Naive thymus-derived CD4-positive, alpha-beta T cell (primary cell): ENCODE data around the gene FAM131B. TPM values are rescaled to one million over a fixed set of nuclear protein-coding genes. Genes with fewer than 3 reads are reported as not detected.
"Not testable (repeated sequence)": the region's sequence is repeated elsewhere in the genome, so short reads cannot be mapped to it uniquely, and the experiment has no call there.

Experiments
- ATAC-seq: fragments of 150-1000 bp; cut with Tn5 transposase; 2 replicates; pipeline ENCODE4 v1.10.0; 2021; ENCODE audit warnings: mild to moderate bottlenecking, moderate library complexity
- CTCF ChIA-PET: fragments of 350-600 bp; sonication (Branson Sonifier 250); formaldehyde crosslinking; loops from one replicate; lab custom pipeline; 2021; ENCODE audit warnings: antibody characterized with exemption; lab: Charles Lee
- POLR2A ChIA-PET: fragments of 350-600 bp; sonication (Branson Sonifier 250); formaldehyde crosslinking; loops from one replicate; lab custom pipeline; 2021; ENCODE audit warnings: antibody characterized with exemption, inconsistent platforms; lab: Charles Lee
- DNase-seq, 9 donors: peaks; one replicate each; pipeline versions ENCODE4 v3.0.0 to v3.0.0-alpha.2; 2020 to 2022; ENCODE audit warnings: mixed read lengths in 1 of 9
- H3K27ac ChIP-seq: one replicate; pipeline ENCODE4 v1.7.0; 2013; ENCODE audit warnings: mild to moderate bottlenecking, low read depth, low read length, moderate library complexity
- H3K27me3 ChIP-seq, 2 donors: one replicate each; pipeline ENCODE4 v1.7.0; 2013; ENCODE audit warnings: low read length in 2 of 2, mild to moderate bottlenecking in 2 of 2, moderate library complexity in 2 of 2; ENCODE audit not compliant: control insufficient read depth in 2 of 2, insufficient read depth in 2 of 2
- H3K36me3 ChIP-seq, 3 experiments: 1 replicate in 2 of 3; 2 replicates in 1 of 3; pipeline ENCODE4 v1.7.0; 2013; ENCODE audit warnings: low read length in 3 of 3, mild to moderate bottlenecking in 3 of 3, moderate library complexity in 1 of 3; ENCODE audit not compliant: insufficient read depth in 3 of 3, control insufficient read depth in 2 of 3
- H3K4me1 ChIP-seq, 2 donors: one replicate each; pipeline ENCODE4 v1.7.0; 2013; ENCODE audit warnings: low read length in 2 of 2, mild to moderate bottlenecking in 2 of 2, moderate library complexity in 1 of 2; ENCODE audit not compliant: control insufficient read depth in 2 of 2, insufficient read depth in 2 of 2
- H3K4me3 ChIP-seq: 2 replicates; pipeline ENCODE4 v1.7.0; 2013; ENCODE audit warnings: mild to moderate bottlenecking, low read length
- H3K9me3 ChIP-seq, 3 experiments: 1 replicate in 2 of 3; 2 replicates in 1 of 3; pipeline ENCODE4 v1.7.0; 2013; ENCODE audit warnings: low read length in 3 of 3; ENCODE audit not compliant: control insufficient read depth in 2 of 3
- H3K27ac Mint-ChIP-seq, 9 donors: one replicate each; pipeline ENCODE4 v1.8.0; 2020 to 2022; ENCODE audit warnings: mixed read lengths in 9 of 9, mild to moderate bottlenecking in 8 of 9, moderate library complexity in 5 of 9, inconsistent platforms in 2 of 9
- H3K27me3 Mint-ChIP-seq, 5 donors: one replicate each; pipeline ENCODE4 v1.8.0; 2021 to 2022; ENCODE audit warnings: mixed read lengths in 5 of 5, mild to moderate bottlenecking in 1 of 5
- H3K36me3 Mint-ChIP-seq, 5 donors: one replicate each; pipeline ENCODE4 v1.8.0; 2020 to 2022; ENCODE audit warnings: mixed read lengths in 5 of 5, mild to moderate bottlenecking in 3 of 5, inconsistent platforms in 1 of 5
- H3K4me1 Mint-ChIP-seq, 7 donors: one replicate each; pipeline ENCODE4 v1.8.0; 2020 to 2022; ENCODE audit warnings: mixed read lengths in 7 of 7, mild to moderate bottlenecking in 3 of 7, inconsistent platforms in 1 of 7
- H3K4me3 Mint-ChIP-seq, 10 donors: one replicate each; pipeline ENCODE4 v1.8.0; 2020 to 2022; ENCODE audit warnings: mild to moderate bottlenecking in 10 of 10, mixed read lengths in 10 of 10, moderate library complexity in 6 of 10, inconsistent platforms in 2 of 10
- H3K9me3 Mint-ChIP-seq, 11 donors: one replicate each; pipeline ENCODE4 v1.8.0; 2020 to 2022; ENCODE audit warnings: mixed read lengths in 11 of 11, mild to moderate bottlenecking in 4 of 11, inconsistent platforms in 1 of 11, moderate library complexity in 1 of 11
- intact Hi-C, 2 donors: fragments of 100-400 bp; cut with micrococcal nuclease; formaldehyde crosslinking; loops; one replicate each; pipeline ENCODE4 v1.15.1; 2023
- polyA plus RNA-seq, 2 donors: library from polyadenylated mRNA; unstranded; fragments of 300-500 nt; fragmentation: Illumina TruSeq; gene quantifications; one replicate each; pipeline ENCODE4 v1.2.3, GENCODE V29; 2021
- total RNA-seq, 6 experiments: library from RNA in 5 of 6; stranded (reverse) in 5 of 6; gene quantifications; 1 replicate in 5 of 6; 2 replicates in 1 of 6; pipeline ENCODE4 v1.2.3 and lab custom pipeline; 2021 to 2026

FAM131B gene
- total and polyA plus RNA-seq, 7 experiments from 2014 or later, result 0.19 to 1.4 (median 0.53) TPM; not detected in 4

GRCh38 chr7:143392875-143393266 is 30.4 kb upstream of the FAM131B start:
- POLR2A ChIA-PET, result interaction anchor here (1.0 to 3.4 kb wide), 5 partner anchors 9 to 143 kb away, joined by 3 to 19 read pairs (median 3); partner anchors contain the start of gene EPHA1

GRCh38 chr7:143392427-143392826 is 29.9 kb upstream of the FAM131B start:
- POLR2A ChIA-PET, result interaction anchor here (0.6 to 3.4 kb wide), 7 partner anchors 9 to 152 kb away, joined by 3 to 19 read pairs (median 3); partner anchors contain the start of gene EPHA1

More at GRCh38 chr7:143392875-143393266, 30.4 kb upstream of the FAM131B start:
- Histone ChIP-seq H3K27ac (no peak overlapping the region), H3K4me1 (no peaks in the 10 kb centered on the region), H3K36me3 (peaks cover 0 to 98% (median 20%) of the 10 kb centered on the region in 3 experiments), H3K4me3 (no peak overlapping the region), H3K27me3 (no peaks in the 10 kb centered on the region), H3K9me3 (no peaks in the 10 kb centered on the region)
- Mint-ChIP-seq H3K9me3 (no peaks in the 10 kb centered on the region), H3K4me1 (peaks cover 7 to 27% (median 19%) of the 10 kb centered on the region in 7 donors), H3K27me3 (no peaks in the 10 kb centered on the region), H3K4me3 (no peak overlapping the region), H3K27ac (peak overlapping the region in 4 of 9 donors; percentile 11 to 58 (median 50)), H3K36me3 (peaks cover 9 to 38% (median 11%) of the 10 kb centered on the region in 5 donors)
- DNase-seq (no peak), ATAC-seq (no peak)
- intact Hi-C loops, result no loop called here
- CTCF ChIA-PET, result interaction anchor here (0.7 to 1.1 kb wide), 2 partner anchors 14 to 23 kb away, joined by 3 read pairs; no protein-coding TSS in a partner anchor

DNA sequence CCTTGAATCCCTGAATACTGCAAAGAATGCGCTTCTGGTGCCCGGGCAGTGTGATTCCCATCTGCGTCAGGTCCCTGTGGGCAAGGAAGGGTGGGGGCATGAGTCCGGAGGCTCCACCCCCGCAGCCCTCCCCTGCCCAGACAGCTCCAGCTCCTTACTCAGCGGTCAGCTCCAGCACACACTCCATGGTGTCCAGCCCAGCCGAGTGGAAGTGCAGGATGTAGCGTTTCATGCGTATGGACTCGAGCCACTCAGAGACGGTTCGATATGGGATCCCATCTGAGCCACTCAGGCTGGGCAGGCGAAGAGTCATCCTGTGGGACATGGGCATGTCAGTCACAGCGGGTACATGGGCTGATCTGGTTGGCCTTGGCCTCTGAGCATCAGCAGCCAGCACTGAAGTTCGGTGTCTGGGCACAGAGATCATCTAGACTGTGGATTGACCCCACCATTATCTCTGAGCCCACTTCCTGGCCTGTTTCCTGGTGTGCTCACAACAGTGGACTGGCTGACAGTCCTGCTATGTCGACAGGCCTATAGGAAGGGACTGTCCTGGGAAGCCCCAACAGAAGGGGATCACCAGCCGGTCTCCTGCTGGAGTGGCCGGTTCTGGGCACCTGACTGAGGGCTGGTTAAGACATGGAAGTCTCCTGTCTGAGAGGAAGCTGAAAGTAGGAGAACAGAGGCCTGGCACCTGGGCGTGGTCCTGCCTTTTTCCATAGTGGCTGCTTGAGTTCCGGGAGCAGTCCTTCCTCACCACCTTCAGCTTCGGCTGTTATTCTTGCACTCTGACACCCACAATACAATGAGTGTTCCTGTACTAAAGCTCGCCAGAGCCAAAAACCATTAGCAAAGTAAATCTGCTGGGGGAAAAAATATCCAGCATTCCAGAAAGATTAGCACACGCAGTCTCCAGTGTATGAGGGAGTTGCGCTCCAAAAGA is 29.2 kb upstream of the FAM131B start:
- intact Hi-C loops, result no loop called here
- peaks cover 7 to 25% (median 20%) of the 10 kb centered on the region in 7 donors for H3K4me1 Mint-ChIP-seq
- Histone ChIP-seq H3K4me1 (no peaks in the 10 kb centered on the region), H3K9me3 (no peaks in the 10 kb centered on the region), H3K36me3 (peaks cover 0 to 98% (median 12%) of the 10 kb centered on the region in 3 experiments), H3K4me3 (no peak overlapping the region), H3K27ac (no peak overlapping the region), H3K27me3 (no peaks in the 10 kb centered on the region)
- no peaks in the 10 kb centered on the region for H3K9me3 Mint-ChIP-seq
- peaks cover 5 to 29% (median 9%) of the 10 kb centered on the region in 5 donors for H3K36me3 Mint-ChIP-seq
- DNase-seq (no peak), ATAC-seq (no peak)
- no peak overlapping the region for H3K4me3 Mint-ChIP-seq
- H3K27ac Mint-ChIP-seq, result peak overlapping the region in 5 of 9 donors; percentile 21 to 71 (median 62)
- ChIA-PET CTCF (no interaction called here), POLR2A (interaction anchor here (0.6 to 3.4 kb wide), 9 partner anchors 10 to 599 kb away, joined by 3 to 19 read pairs (median 3); no protein-coding TSS in a partner anchor)
- no peaks in the 10 kb centered on the region for H3K27me3 Mint-ChIP-seq

More at GRCh38 chr7:143392427-143392826, 29.9 kb upstream of the FAM131B start:
- peaks cover 7 to 27% (median 21%) of the 10 kb centered on the region in 7 donors for H3K4me1 Mint-ChIP-seq
- H3K4me3 ChIP-seq, H3K9me3 Mint-ChIP-seq, H3K27me3 ChIP-seq, H3K27ac ChIP-seq, intact Hi-C loops, H3K9me3 ChIP-seq, ATAC-seq, H3K4me3 Mint-ChIP-seq, DNase-seq, H3K4me1 ChIP-seq, H3K27me3 Mint-ChIP-seq: not testable (repeated sequence)
- CTCF ChIA-PET, result interaction anchor here (1.1 kb wide), 1 partner anchor 24 kb away, joined by 3 read pairs; no protein-coding TSS in a partner anchor
- peaks cover 5 to 33% (median 9%) of the 10 kb centered on the region in 5 donors for H3K36me3 Mint-ChIP-seq
- H3K36me3 ChIP-seq, result peaks cover 0 to 98% (median 19%) of the 10 kb centered on the region in 3 experiments
- H3K27ac Mint-ChIP-seq, result peak overlapping the region in 3 of 9 donors; percentile 21 to 71 (median 63)

DNA sequence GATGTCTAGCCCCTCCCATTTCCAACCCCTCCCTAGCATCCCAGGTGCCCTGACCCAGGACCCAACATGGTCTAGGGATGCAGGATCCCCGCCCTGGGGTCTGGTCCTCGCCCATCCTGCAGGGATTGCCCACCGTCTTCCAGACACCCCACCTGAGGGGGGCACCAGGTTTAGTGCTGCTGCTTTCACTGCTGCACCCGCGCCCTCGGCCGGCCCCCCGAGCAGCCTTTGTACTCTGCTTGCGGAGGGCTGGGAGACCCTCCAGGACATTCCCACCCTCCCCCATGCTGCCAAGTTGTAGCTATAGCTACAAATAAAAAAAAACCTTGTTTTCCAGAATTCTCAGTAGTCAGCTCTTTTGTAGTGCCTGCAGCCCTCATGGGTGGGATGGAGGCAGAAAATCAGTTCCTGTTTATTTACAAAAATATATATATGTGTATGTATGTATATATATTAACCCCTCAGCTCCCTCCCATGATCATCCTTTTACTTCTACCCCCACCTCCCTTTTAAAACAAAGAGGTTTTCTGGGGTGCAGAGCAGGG is 28.3 kb upstream of the FAM131B start:
- ChIA-PET CTCF (no interaction called here), POLR2A (interaction anchor here (0.6 to 3.8 kb wide), 8 partner anchors 8 to 598 kb away, joined by 3 to 14 read pairs (median 4); no protein-coding TSS in a partner anchor)
- peak overlapping the region in 2 of 9 donors; percentile 77 to 90 for H3K27ac Mint-ChIP-seq
- no peaks in the 10 kb centered on the region for H3K9me3 Mint-ChIP-seq
- H3K4me1 Mint-ChIP-seq, result peaks cover 7 to 24% (median 19%) of the 10 kb centered on the region in 7 donors
- peaks cover 0 to 89% (median 12%) of the 10 kb centered on the region in 3 experiments for H3K36me3 ChIP-seq
- no peak for DNase-seq
- H3K27ac ChIP-seq, result no peak overlapping the region
- intact Hi-C loops, result no loop called here
- ATAC-seq, result no peak
- H3K27me3 ChIP-seq, result no peaks in the 10 kb centered on the region
- H3K4me3 Mint-ChIP-seq, result no peak overlapping the region
- no peaks in the 10 kb centered on the region for H3K9me3 ChIP-seq
- H3K36me3 Mint-ChIP-seq, result peaks cover 5 to 27% (median 9%) of the 10 kb centered on the region in 5 donors
- H3K27me3 Mint-ChIP-seq, result no peaks in the 10 kb centered on the region
- peaks cover 8% of the 10 kb centered on the region in 2 donors for H3K4me1 ChIP-seq
- no peak overlapping the region for H3K4me3 ChIP-seq

- Histone ChIP-seq H3K27me3 (no peaks in the 10 kb centered on the region), H3K4me1 (peaks cover 12 to 14% of the 10 kb centered on the region in 2 donors), H3K4me3 (no peak overlapping the region), H3K27ac (peak overlapping the region; percentile 3), H3K9me3 (no peaks in the 10 kb centered on the region), H3K36me3 (peaks cover 0 to 83% (median 9%) of the 10 kb centered on the region in 3 experiments)
- Mint-ChIP-seq H3K4me3 (no peak overlapping the region), H3K9me3 (no peaks in the 10 kb centered on the region), H3K27me3 (no peaks in the 10 kb centered on the region), H3K36me3 (peaks cover 3 to 25% (median 7%) of the 10 kb centered on the region in 5 donors), H3K4me1 (peaks cover 4 to 19% (median 17%) of the 10 kb centered on the region in 7 donors), H3K27ac (peak overlapping the region in 8 of 9 donors; percentile 48 to 90 (median 76))
- ATAC-seq (no peak), DNase-seq (no peak)
- intact Hi-C loops, result no loop called here
- ChIA-PET CTCF (interaction anchor here (1.1 kb wide), 1 partner anchor 29 kb away, joined by 3 read pairs; no protein-coding TSS in a partner anchor), POLR2A (interaction anchor here (0.6 to 3.8 kb wide), 6 partner anchors 9 to 598 kb away, joined by 3 to 14 read pairs (median 4); no protein-coding TSS in a partner anchor)
These were observed 27.7 kb upstream of the FAM131B start for GRCh38 chr7:143390104-143390772.
